ENCODE data around the gene TTLL6.
A peak's percentile ranks its signal among the peaks of the same experiment; 100 is the strongest.
"Not testable (repeated sequence)": the region's sequence is repeated elsewhere in the genome, so short reads cannot be mapped to it uniquely, and the experiment has no call there.

TTLL6 gene

GRCh38 chr17:48816774-48817590, at the start of gene TTLL6:
TTLL6 (minus strand) TSS chr17:48817229; CDS start chr17:48817072, 157 bp downstream.
- DNase-seq = peak; percentile 30

- no peak for DNase-seq
Observed at GRCh38 chr17:48860456-48860855, 43.4 kb upstream of the TTLL6 start.

DNA sequence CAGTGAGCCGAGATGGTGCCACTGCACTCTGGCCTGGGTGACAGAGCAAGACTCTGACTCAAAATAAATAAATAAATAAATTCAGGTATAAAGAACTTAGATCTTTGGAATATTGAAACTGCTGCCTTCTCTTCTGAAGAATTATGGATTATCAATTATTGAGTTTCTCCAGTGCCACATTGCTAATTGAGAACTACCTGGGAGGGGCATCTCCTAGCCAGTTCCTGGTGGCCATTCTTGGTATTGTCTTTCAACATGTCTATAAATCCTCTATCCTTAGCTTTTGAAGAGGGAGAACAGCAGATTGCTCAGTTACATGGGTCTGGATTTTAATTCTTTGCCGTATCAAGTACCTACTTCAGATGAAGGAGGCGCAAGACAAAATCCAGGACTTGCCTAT, 43.0 kb upstream of the TTLL6 start:
- DNase-seq = no peak

GRCh38 chr17:48856122-48856821, 39.2 kb upstream of the TTLL6 start:
- DNase-seq = no peak

DNA sequence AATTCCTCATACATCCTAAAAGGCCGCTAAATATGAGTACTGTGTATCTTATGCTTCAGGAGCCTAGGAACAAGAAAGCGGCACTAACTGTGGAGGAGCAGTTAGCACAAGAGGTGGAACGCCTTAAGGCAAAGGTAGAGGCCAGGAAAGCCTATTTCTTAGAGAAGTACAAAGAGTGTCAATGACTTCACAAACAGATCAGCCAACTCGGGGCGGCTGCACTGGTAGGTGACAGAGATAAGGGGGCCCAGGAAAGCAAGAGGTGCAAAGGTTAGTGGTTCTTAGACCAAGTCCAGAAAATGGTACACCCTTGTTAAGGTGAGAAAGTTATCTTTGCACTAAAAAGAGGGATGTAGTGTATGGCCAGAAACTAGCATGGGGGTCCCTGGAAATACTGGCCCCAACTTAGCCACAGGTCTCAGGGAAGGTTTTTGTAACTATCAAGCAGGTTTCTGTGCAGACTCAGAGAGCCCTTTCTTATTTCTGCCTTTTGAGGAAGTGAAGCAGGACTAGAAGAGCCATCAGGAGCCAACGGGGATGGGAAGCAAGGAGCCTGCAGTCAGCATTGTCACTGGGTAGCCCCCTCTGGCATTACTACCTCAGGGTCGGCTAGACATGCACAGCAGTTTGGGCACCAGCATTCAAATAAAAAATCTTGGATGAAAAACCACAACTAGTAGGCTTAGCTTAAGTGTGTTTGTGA, 37.9 kb upstream of the TTLL6 start:
- DNase-seq = no peak

DNA sequence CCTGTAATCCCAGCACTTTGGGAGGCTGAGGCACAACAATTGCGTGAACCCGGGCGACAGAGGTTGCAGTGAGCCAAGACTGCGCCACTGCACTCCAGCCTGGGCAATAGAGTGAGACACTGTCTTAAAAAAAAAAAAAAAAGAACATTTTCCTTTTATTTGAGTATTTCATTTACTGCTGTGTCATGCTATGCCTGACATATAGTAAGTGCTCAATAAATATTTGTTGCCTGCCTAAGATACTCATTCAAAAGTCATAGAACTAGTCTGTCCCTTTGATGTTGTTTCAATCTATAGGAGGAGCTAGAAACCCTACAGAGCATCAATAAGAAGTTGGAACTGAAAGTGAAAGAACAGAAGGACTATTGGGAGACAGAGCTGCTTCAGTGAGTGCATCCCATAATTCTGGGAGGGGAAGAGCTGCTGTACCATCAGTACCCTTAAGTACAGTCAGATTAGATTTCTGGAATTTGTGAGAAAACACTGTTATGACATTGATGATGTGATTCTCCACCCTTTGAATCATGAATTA, 33.8 kb upstream of the TTLL6 start:
- no peak for DNase-seq

- no peak for DNase-seq
Observed at GRCh38 chr17:48843187-48843900, 26.3 kb upstream of the TTLL6 start.

DNA sequence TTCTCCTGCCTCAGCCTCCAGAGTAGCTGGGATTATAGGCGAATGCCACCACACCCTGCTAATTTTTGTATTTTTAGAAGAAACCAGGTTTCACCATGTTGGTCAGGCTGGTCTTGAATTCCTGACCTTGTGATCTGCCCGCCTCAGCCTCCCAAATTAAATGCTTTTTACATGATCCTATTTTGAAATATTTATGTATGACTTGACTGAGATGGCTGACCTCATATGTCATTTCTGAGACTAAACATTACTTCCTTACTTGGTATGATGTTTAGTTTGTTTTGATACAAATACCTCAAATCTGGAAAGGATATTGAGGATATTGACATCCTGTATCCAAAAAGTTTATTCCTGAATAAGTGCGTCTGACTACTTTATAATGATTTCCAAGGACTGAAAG, 25.7 kb upstream of the TTLL6 start:
- no peak for DNase-seq

GRCh38 chr17:48841395-48841831, 24.4 kb upstream of the TTLL6 start:
- DNase-seq = no peak

DNA sequence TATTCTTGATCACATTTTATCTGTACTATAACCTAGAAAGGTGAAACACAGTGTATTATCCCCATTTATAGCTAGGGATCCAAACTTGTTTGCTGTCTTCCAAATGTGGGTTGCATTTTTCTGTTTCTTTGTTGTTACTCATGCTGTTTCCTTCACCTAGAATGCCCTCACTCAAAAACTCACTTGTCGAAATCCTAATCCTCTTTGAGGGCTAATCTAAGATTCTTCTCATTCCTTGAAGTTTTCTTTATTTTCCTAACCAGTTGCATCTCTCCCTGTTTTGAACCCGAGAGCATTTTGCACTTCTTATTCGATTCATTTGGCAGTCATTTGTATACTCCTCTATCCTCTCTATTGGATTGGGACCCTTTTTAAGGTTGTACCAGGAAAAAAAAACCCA, 23.4 kb upstream of the TTLL6 start:
- DNase-seq = no peak

GRCh38 chr17:48837458-48837857, 20.4 kb upstream of the TTLL6 start:
- not testable (repeated sequence) for DNase-seq

- no peak for DNase-seq
Observed at GRCh38 chr17:48835971-48836370, 18.9 kb upstream of the TTLL6 start.

DNA sequence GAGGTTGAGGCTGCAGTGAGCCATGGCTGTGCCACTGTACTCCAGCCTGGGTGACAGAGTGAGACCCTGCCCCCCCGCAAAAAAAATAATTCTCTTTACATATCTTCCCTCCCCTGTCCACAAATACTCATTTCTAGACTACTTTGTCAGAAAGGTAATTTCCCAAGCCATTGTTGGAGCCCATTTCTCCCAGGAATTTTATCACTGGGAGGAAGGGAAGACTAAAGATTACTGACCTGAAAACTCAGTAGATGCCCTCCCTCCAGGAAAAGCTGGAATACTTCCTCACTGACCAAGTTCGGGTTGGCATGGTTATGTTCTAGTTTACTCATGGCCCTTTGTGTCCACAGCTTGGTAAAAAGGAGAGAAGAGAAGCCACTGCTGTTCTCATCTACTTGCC, 17.9 kb upstream of the TTLL6 start:
- DNase-seq = no peak

- no peak for DNase-seq
Observed at GRCh38 chr17:48831549-48831883, 14.5 kb upstream of the TTLL6 start.

DNA sequence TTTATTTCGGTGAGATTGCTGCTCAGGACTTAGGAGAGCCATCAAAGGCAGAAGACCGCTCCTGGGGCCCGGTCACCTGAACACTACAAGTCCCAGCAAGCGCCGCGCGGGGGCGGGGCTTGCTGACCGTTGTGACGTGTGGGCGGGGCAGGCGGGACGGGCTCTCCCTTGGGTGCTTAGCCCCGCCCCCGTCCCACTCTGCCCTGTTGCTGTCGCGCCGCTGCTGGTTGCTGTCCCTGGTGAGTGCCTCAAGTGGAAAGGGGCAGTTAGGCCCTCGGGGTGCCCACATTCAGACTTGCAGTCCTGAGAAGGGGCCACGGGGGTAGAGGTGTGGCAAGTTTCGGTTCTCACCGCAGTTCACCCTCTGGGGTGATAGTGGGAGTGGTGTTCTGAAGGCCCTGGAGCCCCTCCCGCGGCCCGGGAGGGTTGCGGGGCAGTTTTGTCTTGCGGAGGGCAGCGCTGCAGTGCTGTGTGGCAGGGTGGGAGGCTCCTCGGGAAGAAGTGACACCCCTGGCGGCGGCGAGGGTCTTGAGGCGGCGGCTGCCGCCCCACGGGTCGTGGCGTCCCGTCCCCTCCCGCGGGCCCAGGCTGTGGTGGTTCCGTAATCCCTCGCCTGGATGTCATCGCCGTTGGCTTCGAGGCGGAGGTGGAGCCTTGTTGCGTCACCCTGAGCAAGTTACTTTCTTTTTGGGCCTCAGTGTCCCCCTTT, 14.0 kb upstream of the TTLL6 start, which contains the start of gene CALCOCO2:
TSS of gene CALCOCO2 (plus strand) at position 196 of the 709 bp plus-strand sequence. CDS start 10,673 bp downstream, outside the sequence.
- DNase-seq = peak; percentile 87

GRCh38 chr17:48825446-48826381, 8.7 kb upstream of the TTLL6 start:
- no peak for DNase-seq

DNA sequence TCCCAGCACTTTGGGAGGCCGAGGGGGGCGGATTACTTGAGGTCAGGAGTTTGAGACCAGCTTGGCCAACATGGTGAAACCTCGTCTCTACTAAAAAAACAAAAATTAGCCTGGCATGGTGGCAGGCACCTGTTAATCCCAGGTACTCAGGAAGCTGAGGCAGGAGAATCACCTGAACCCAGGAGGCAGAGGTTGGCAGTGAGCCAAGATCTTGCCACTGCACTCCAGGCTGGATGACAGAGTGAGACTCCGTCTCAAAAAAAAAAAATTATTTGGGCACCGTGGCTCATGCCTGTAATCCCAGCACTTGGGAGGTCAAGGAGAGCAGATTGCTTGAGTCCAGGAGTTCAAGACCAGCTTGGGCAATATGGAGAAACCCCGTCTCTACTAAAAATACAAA, 3.9 kb upstream of the TTLL6 start:
- DNase-seq = not testable (repeated sequence)

- DNase-seq = no peak
Observed at GRCh38 chr17:48819466-48819865, 2.4 kb upstream of the TTLL6 start.

- DNase-seq = no peak
Observed at GRCh38 chr17:48818361-48818841, 1.4 kb upstream of the TTLL6 start.

DNA sequence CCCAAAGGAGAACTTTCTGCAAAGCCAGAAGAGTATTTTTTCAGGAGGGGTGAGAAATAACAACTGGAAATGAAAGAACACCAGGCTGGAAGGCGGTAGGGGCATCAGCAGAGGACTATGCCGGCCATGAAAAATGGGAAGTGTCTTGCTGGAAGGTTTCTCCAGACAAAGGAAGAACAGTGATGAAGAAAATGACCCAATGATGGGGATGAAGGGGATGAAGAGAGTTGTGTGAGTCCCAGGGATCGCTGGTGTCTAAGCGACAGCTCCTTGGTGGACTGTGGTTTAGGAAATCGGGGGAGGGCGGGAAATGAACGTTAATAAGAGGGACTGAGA, 623 bp downstream of the TTLL6 start:
- no peak for DNase-seq

DNA sequence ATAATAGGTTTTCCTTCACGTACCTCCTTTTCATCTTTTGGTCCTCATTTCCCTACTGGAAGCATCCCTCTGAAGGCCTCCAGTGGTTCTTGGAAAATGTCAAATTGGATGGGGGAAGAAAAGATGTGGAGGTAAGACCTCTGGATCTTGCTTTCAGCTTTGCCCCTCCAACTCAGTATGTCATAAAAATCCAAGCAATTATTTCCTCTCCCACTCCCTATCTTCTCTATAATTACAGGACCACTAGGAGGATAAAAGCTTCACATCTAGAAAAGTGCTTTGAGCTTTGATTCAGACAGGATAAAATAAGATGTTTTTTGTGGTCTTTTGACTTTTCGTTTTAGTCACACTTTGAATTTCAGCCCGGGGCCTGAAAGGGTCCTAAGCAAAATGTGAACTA, 1.7 kb downstream of the TTLL6 start:
- no peak for DNase-seq

All from NCI-H2107 (cell line).